NCI-H69 (cell line): ENCODE measurements around the gene PPM1B.
"Not testable (repeated sequence)": the region's sequence is repeated elsewhere in the genome, so short reads cannot be mapped to it uniquely, and the experiment has no call there.

ENCODE experiments used
- DNase-seq: peaks from one replicate; lab custom pipeline; 2025; lab: John Stamatoyannopoulos, UW

Gene PPM1B

GRCh38 chr2:44254023-44254422, 85.3 kb downstream of the PPM1B start:
- no peak for DNase-seq

GRCh38 chr2:44255704-44256103, 87.0 kb downstream of the PPM1B start:
- not testable (repeated sequence) for DNase-seq

GRCh38 chr2:44257802-44258201, 89.1 kb downstream of the PPM1B start:
- DNase-seq: not testable (repeated sequence)

GRCh38 chr2:44267269-44267795, 98.7 kb downstream of the PPM1B start:
- no peak for DNase-seq

GRCh38 chr2:44267796-44268648, 99.3 kb downstream of the PPM1B start:
- DNase-seq: no peak

GRCh38 chr2:44269831-44270230, 101.2 kb downstream of the PPM1B start:
- no peak for DNase-seq

- no peak for DNase-seq
Measured at GRCh38 chr2:44271296-44271695, 102.6 kb downstream of the PPM1B start.

- no peak for DNase-seq
Measured at GRCh38 chr2:44273076-44273475, 104.4 kb downstream of the PPM1B start.

- DNase-seq: no peak
Measured at GRCh38 chr2:44273596-44273995, 104.9 kb downstream of the PPM1B start.

GRCh38 chr2:44275927-44276303, 107.2 kb downstream of the PPM1B start:
- DNase-seq: peak; percentile 11

GRCh38 chr2:44277541-44277940, 108.9 kb downstream of the PPM1B start:
- DNase-seq: no peak

- DNase-seq: no peak
Measured at GRCh38 chr2:44280869-44281268, 112.2 kb downstream of the PPM1B start.
